ENCODE data around the gene CDC42SE2.

GRCh38 chr5:131357739-131358561, 94.1 kb downstream of the CDC42SE2 start:
- no peak for TF ChIP-seq POLR2AphosphoS5 (IDR thresholded peaks at IDR 0.05; ENCODE audit: low read depth)
- no peak for TF ChIP-seq ETS1 (IDR thresholded peaks at IDR 0.05)
- TF ChIP-seq EZH2phosphoT487 (IDR thresholded peaks at IDR 0.05; ENCODE audit: unreplicated experiment), result no peak
- TF ChIP-seq REST (IDR thresholded peaks at IDR 0.05; ENCODE audit: unreplicated experiment), result no peak
- TF ChIP-seq JUNB (IDR thresholded peaks at IDR 0.05; ENCODE audit: unreplicated experiment), result no peak
- peak in 1 of 2 experiments; percentile 25; a peak in 2 of 4 replicates for TF ChIP-seq CTCF (conservative IDR thresholded peaks at IDR 0.05; ENCODE audit: low read depth in 2 of 2)
- no peak for TF ChIP-seq CREB1 (CRISPR knock-in tag; IDR thresholded peaks at IDR 0.05; ENCODE audit: low read depth)
- no peak for TF ChIP-seq STAT1 (IDR thresholded peaks at IDR 0.05; ENCODE audit: unreplicated experiment)
